CD4-positive, alpha-beta T cell treated with Interleukin-2 at 100 ng/mL for 4 hours (primary cell): ENCODE measurements around the gene C3orf70.
"Not testable (repeated sequence)": the region's sequence is repeated elsewhere in the genome, so short reads cannot be mapped to it uniquely, and the experiment has no call there.

ENCODE experiments used
- DNase-seq: peaks from one replicate; pipeline ENCODE4 v3.0.0-alpha.2; 2020; ENCODE audit warnings: low spot score

Gene C3orf70

GRCh38 chr3:185151101-185151963, 1.5 kb downstream of the C3orf70 start:
- DNase-seq = no peak

- DNase-seq = no peak
Measured at GRCh38 chr3:185150561-185150960, 2.3 kb downstream of the C3orf70 start.

GRCh38 chr3:185149591-185149990, 3.3 kb downstream of the C3orf70 start:
- DNase-seq = no peak

- DNase-seq = no peak
Measured at GRCh38 chr3:185145511-185145910, 7.3 kb downstream of the C3orf70 start.

GRCh38 chr3:185144784-185145183, 8.1 kb downstream of the C3orf70 start:
- DNase-seq = no peak

- DNase-seq = no peak
Measured at GRCh38 chr3:185137821-185138220, 15.0 kb downstream of the C3orf70 start.

GRCh38 chr3:185134509-185134908, 18.4 kb downstream of the C3orf70 start:
- DNase-seq = no peak

GRCh38 chr3:185131602-185132256, 21.1 kb downstream of the C3orf70 start:
- DNase-seq = no peak

- no peak for DNase-seq
Measured at GRCh38 chr3:185129083-185129482, 23.8 kb downstream of the C3orf70 start.

- no peak for DNase-seq
Measured at GRCh38 chr3:185126201-185126600, 26.7 kb downstream of the C3orf70 start.

GRCh38 chr3:185120126-185120525, 32.7 kb downstream of the C3orf70 start:
- DNase-seq = no peak

GRCh38 chr3:185115371-185115770, 37.5 kb downstream of the C3orf70 start:
- no peak for DNase-seq

- no peak for DNase-seq
Measured at GRCh38 chr3:185114756-185115155, 38.1 kb downstream of the C3orf70 start.

GRCh38 chr3:185112186-185112585, 40.7 kb downstream of the C3orf70 start:
- no peak for DNase-seq

- DNase-seq = not testable (repeated sequence)
Measured at GRCh38 chr3:185109012-185109411, 43.8 kb downstream of the C3orf70 start.

GRCh38 chr3:185106256-185106890, 46.5 kb downstream of the C3orf70 start:
- not testable (repeated sequence) for DNase-seq

- DNase-seq = no peak
Measured at GRCh38 chr3:185103359-185104127, 49.3 kb downstream of the C3orf70 start.

GRCh38 chr3:185094697-185095096, 58.2 kb downstream of the C3orf70 start:
- no peak for DNase-seq

- DNase-seq = no peak
Measured at GRCh38 chr3:185093116-185093515, 59.7 kb downstream of the C3orf70 start.

- DNase-seq = no peak
Measured at GRCh38 chr3:185090811-185091210, 62.0 kb downstream of the C3orf70 start.

- DNase-seq = no peak
Measured at GRCh38 chr3:185089751-185090150, 63.1 kb downstream of the C3orf70 start.

- no peak for DNase-seq
Measured at GRCh38 chr3:185089343-185089742, 63.5 kb downstream of the C3orf70 start.
